ENCODE results near the gene CNTNAP5.

The CNTNAP5 gene

GRCh38 chr2:124482044-124482443, 457.0 kb downstream of the CNTNAP5 start:
- H3K23ac ChIP-seq (ENCODE audit: low read length) = no peak overlapping the region
- H2BK120ac ChIP-seq (ENCODE audit: low read depth, low read length) = no peak overlapping the region
- no peak overlapping the region for H3K9ac ChIP-seq (ENCODE audit: low read length)
- no CpG with 5 or more reads among the region's 8 CpGs for WGBS (ENCODE audit: extremely low coverage, insufficient coverage, low lambda C conversion rate)
- no peaks in the 10 kb centered on the region for H3K4me1 ChIP-seq (ENCODE audit: control insufficient read depth, low read depth, low read length)
- no peak overlapping the region for H2AK5ac ChIP-seq (ENCODE audit: low read length)
- H4K8ac ChIP-seq (ENCODE audit: low read depth, low read length) = no peak overlapping the region
- H3K27ac ChIP-seq (ENCODE audit: low read depth, low read length) = no peak overlapping the region
- no peak overlapping the region for H3K4me2 ChIP-seq (ENCODE audit: low read length)
- no peak overlapping the region for H4K5ac ChIP-seq (ENCODE audit: low read length)
- H3K79me1 ChIP-seq (ENCODE audit: low read length) = no peaks in the 10 kb centered on the region
- no peaks in the 10 kb centered on the region for H3K36me3 ChIP-seq (ENCODE audit: control insufficient read depth, insufficient read depth, low read length)
- no peak overlapping the region for H3K18ac ChIP-seq (ENCODE audit: low read length)
- no peak for DNase-seq
- no peaks in the 10 kb centered on the region for H3K79me2 ChIP-seq (ENCODE audit: control insufficient read depth, insufficient read depth, low read length)
- H2BK15ac ChIP-seq (replicated peaks; ENCODE audit: low read depth) = no peak overlapping the region
- no peak overlapping the region for H3K56ac ChIP-seq (ENCODE audit: low read length)
- H3K4ac ChIP-seq (ENCODE audit: low read depth, low read length) = no peak overlapping the region
- no peak overlapping the region for H2BK5ac ChIP-seq (ENCODE audit: low read length)
- no peaks in the 10 kb centered on the region for H3K27me3 ChIP-seq (ENCODE audit: insufficient read depth, low read length, poor library complexity)
- no peak overlapping the region for H3K4me3 ChIP-seq (ENCODE audit: low read length)

DNA sequence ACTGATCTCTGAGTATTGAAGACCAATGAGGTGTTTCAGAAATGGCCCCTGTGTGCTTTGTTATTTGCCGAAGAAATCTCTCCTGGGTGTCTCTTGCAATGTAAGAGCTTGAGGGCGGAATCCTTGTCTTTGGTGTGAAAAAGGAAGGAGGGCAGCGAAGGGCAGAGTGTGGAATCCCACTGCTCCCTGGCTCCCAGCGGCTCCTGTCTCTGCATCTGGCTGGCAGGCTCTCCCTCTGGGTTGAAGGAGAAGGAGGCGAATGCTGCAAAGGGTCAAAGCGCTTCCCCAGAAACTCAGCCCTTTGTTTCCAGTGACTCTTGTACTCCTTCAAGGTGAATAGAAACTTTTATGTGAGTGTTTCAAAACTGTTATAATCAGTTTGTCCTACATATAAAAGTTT, 457.5 kb downstream of the CNTNAP5 start:
- H2AK5ac ChIP-seq (ENCODE audit: low read length) = no peak overlapping the region
- DNase-seq = peak; percentile 40
- no peaks in the 10 kb centered on the region for H3K27me3 ChIP-seq (ENCODE audit: insufficient read depth, low read length, poor library complexity)
- H3K4ac ChIP-seq (ENCODE audit: low read depth, low read length) = no peak overlapping the region
- H4K8ac ChIP-seq (ENCODE audit: low read depth, low read length) = no peak overlapping the region
- H3K27ac ChIP-seq (ENCODE audit: low read depth, low read length) = no peak overlapping the region
- no peaks in the 10 kb centered on the region for H3K79me1 ChIP-seq (ENCODE audit: low read length)
- no peak overlapping the region for H4K5ac ChIP-seq (ENCODE audit: low read length)
- H3K18ac ChIP-seq (ENCODE audit: low read length) = no peak overlapping the region
- H3K9ac ChIP-seq (ENCODE audit: low read length) = no peak overlapping the region
- H3K4me2 ChIP-seq (ENCODE audit: low read length) = no peak overlapping the region
- no peak overlapping the region for H3K4me3 ChIP-seq (ENCODE audit: low read length)
- H2BK120ac ChIP-seq (ENCODE audit: low read depth, low read length) = no peak overlapping the region
- no peaks in the 10 kb centered on the region for H3K79me2 ChIP-seq (ENCODE audit: control insufficient read depth, insufficient read depth, low read length)
- H2BK15ac ChIP-seq (replicated peaks; ENCODE audit: low read depth) = no peak overlapping the region
- WGBS (ENCODE audit: extremely low coverage, insufficient coverage, low lambda C conversion rate) = no CpG with 5 or more reads among the region's 6 CpGs
- no peaks in the 10 kb centered on the region for H3K4me1 ChIP-seq (ENCODE audit: control insufficient read depth, low read depth, low read length)
- H2BK5ac ChIP-seq (ENCODE audit: low read length) = no peak overlapping the region
- H3K23ac ChIP-seq (ENCODE audit: low read length) = no peak overlapping the region
- no peaks in the 10 kb centered on the region for H3K36me3 ChIP-seq (ENCODE audit: control insufficient read depth, insufficient read depth, low read length)
- H3K56ac ChIP-seq (ENCODE audit: low read length) = no peak overlapping the region

GRCh38 chr2:124485659-124486058, 460.6 kb downstream of the CNTNAP5 start:
- DNase-seq = no peak
- H3K27ac ChIP-seq (ENCODE audit: low read depth, low read length) = no peak overlapping the region
- H4K5ac ChIP-seq (ENCODE audit: low read length) = no peak overlapping the region
- no peak overlapping the region for H2BK120ac ChIP-seq (ENCODE audit: low read depth, low read length)
- no peak overlapping the region for H3K4me3 ChIP-seq (ENCODE audit: low read length)
- H3K4me2 ChIP-seq (ENCODE audit: low read length) = no peak overlapping the region
- no peak overlapping the region for H3K9ac ChIP-seq (ENCODE audit: low read length)
- H3K27me3 ChIP-seq (ENCODE audit: insufficient read depth, low read length, poor library complexity) = no peaks in the 10 kb centered on the region
- no peak overlapping the region for H2AK5ac ChIP-seq (ENCODE audit: low read length)
- no peaks in the 10 kb centered on the region for H3K79me2 ChIP-seq (ENCODE audit: control insufficient read depth, insufficient read depth, low read length)
- no peak overlapping the region for H3K18ac ChIP-seq (ENCODE audit: low read length)
- no peaks in the 10 kb centered on the region for H3K4me1 ChIP-seq (ENCODE audit: control insufficient read depth, low read depth, low read length)
- WGBS (ENCODE audit: extremely low coverage, insufficient coverage, low lambda C conversion rate) = no CpG with 5 or more reads among the region's 5 CpGs
- no peaks in the 10 kb centered on the region for H3K79me1 ChIP-seq (ENCODE audit: low read length)
- H3K56ac ChIP-seq (ENCODE audit: low read length) = no peak overlapping the region
- H4K8ac ChIP-seq (ENCODE audit: low read depth, low read length) = no peak overlapping the region
- H2BK15ac ChIP-seq (replicated peaks; ENCODE audit: low read depth) = no peak overlapping the region
- H3K36me3 ChIP-seq (ENCODE audit: control insufficient read depth, insufficient read depth, low read length) = no peaks in the 10 kb centered on the region
- H3K4ac ChIP-seq (ENCODE audit: low read depth, low read length) = no peak overlapping the region
- H3K23ac ChIP-seq (ENCODE audit: low read length) = no peak overlapping the region
- H2BK5ac ChIP-seq (ENCODE audit: low read length) = no peak overlapping the region

DNA sequence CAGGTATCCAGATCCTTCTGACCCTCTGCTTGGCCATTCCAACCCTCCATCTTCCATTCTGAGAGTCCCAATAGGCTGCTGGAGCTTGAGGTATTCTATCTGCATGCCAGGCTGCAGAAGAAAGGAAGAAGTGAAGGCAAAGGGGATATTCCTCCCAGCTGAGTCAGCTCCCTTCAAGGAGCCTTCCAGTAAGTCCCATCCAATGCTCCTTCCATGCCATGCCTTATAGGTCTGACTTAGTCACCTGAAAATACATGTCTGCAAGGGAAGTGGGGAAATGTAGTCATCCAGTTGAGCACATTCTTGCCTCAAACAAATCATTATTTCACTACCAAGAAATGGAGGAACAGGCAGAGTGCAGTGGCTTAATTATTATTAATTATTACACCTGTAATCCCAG, 464.6 kb downstream of the CNTNAP5 start:
- H2BK15ac ChIP-seq (replicated peaks; ENCODE audit: low read depth) = no peak overlapping the region
- H3K4ac ChIP-seq (ENCODE audit: low read depth, low read length) = no peak overlapping the region
- no peak overlapping the region for H2AK5ac ChIP-seq (ENCODE audit: low read length)
- no peak overlapping the region for H2BK5ac ChIP-seq (ENCODE audit: low read length)
- H4K5ac ChIP-seq (ENCODE audit: low read length) = no peak overlapping the region
- H3K27ac ChIP-seq (ENCODE audit: low read depth, low read length) = no peak overlapping the region
- no peaks in the 10 kb centered on the region for H3K36me3 ChIP-seq (ENCODE audit: control insufficient read depth, insufficient read depth, low read length)
- no peak overlapping the region for H2BK120ac ChIP-seq (ENCODE audit: low read depth, low read length)
- no peak overlapping the region for H3K4me2 ChIP-seq (ENCODE audit: low read length)
- no peaks in the 10 kb centered on the region for H3K27me3 ChIP-seq (ENCODE audit: insufficient read depth, low read length, poor library complexity)
- no peak overlapping the region for H3K9ac ChIP-seq (ENCODE audit: low read length)
- H3K4me3 ChIP-seq (ENCODE audit: low read length) = no peak overlapping the region
- H3K79me1 ChIP-seq (ENCODE audit: low read length) = no peaks in the 10 kb centered on the region
- H3K18ac ChIP-seq (ENCODE audit: low read length) = no peak overlapping the region
- no peak overlapping the region for H3K56ac ChIP-seq (ENCODE audit: low read length)
- no peak overlapping the region for H3K23ac ChIP-seq (ENCODE audit: low read length)
- H4K8ac ChIP-seq (ENCODE audit: low read depth, low read length) = no peak overlapping the region
- no peak for DNase-seq
- no peaks in the 10 kb centered on the region for H3K79me2 ChIP-seq (ENCODE audit: control insufficient read depth, insufficient read depth, low read length)
- no peaks in the 10 kb centered on the region for H3K4me1 ChIP-seq (ENCODE audit: control insufficient read depth, low read depth, low read length)

GRCh38 chr2:124501575-124502152, 476.6 kb downstream of the CNTNAP5 start:
- no peaks in the 10 kb centered on the region for H3K36me3 ChIP-seq (ENCODE audit: control insufficient read depth, insufficient read depth, low read length)
- H3K4ac ChIP-seq (ENCODE audit: low read depth, low read length) = no peak overlapping the region
- H3K56ac ChIP-seq (ENCODE audit: low read length) = no peak overlapping the region
- H4K8ac ChIP-seq (ENCODE audit: low read depth, low read length) = no peak overlapping the region
- no peak overlapping the region for H3K9ac ChIP-seq (ENCODE audit: low read length)
- H3K79me2 ChIP-seq (ENCODE audit: control insufficient read depth, insufficient read depth, low read length) = no peaks in the 10 kb centered on the region
- no peak overlapping the region for H4K5ac ChIP-seq (ENCODE audit: low read length)
- DNase-seq = peak; percentile 53
- no CpG with 5 or more reads among the region's 6 CpGs for WGBS (ENCODE audit: extremely low coverage, insufficient coverage, low lambda C conversion rate)
- H3K27ac ChIP-seq (ENCODE audit: low read depth, low read length) = no peak overlapping the region
- no peaks in the 10 kb centered on the region for H3K79me1 ChIP-seq (ENCODE audit: low read length)
- H3K4me1 ChIP-seq (ENCODE audit: control insufficient read depth, low read depth, low read length) = no peaks in the 10 kb centered on the region
- no peak overlapping the region for H2AK5ac ChIP-seq (ENCODE audit: low read length)
- H3K27me3 ChIP-seq (ENCODE audit: insufficient read depth, low read length, poor library complexity) = no peaks in the 10 kb centered on the region
- no peak overlapping the region for H3K23ac ChIP-seq (ENCODE audit: low read length)
- H3K18ac ChIP-seq (ENCODE audit: low read length) = no peak overlapping the region
- H2BK120ac ChIP-seq (ENCODE audit: low read depth, low read length) = no peak overlapping the region
- H2BK15ac ChIP-seq (replicated peaks; ENCODE audit: low read depth) = no peak overlapping the region
- H3K4me3 ChIP-seq (ENCODE audit: low read length) = no peak overlapping the region
- H2BK5ac ChIP-seq (ENCODE audit: low read length) = no peak overlapping the region
- H3K4me2 ChIP-seq (ENCODE audit: low read length) = no peak overlapping the region

- Histone ChIP-seq H2AK5ac (ENCODE audit: low read length) (no peak overlapping the region), H3K79me2 (ENCODE audit: control insufficient read depth, insufficient read depth, low read length) (no peaks in the 10 kb centered on the region), H3K4me2 (ENCODE audit: low read length) (no peak overlapping the region), H4K8ac (ENCODE audit: low read depth, low read length) (no peak overlapping the region), H3K4me3 (ENCODE audit: low read length) (no peak overlapping the region), H3K4me1 (ENCODE audit: control insufficient read depth, low read depth, low read length) (no peaks in the 10 kb centered on the region), H3K23ac (ENCODE audit: low read length) (no peak overlapping the region), H3K36me3 (ENCODE audit: control insufficient read depth, insufficient read depth, low read length) (no peaks in the 10 kb centered on the region), H3K79me1 (ENCODE audit: low read length) (no peaks in the 10 kb centered on the region), H2BK5ac (ENCODE audit: low read length) (no peak overlapping the region), H3K27ac (ENCODE audit: low read depth, low read length) (no peak overlapping the region), H3K56ac (ENCODE audit: low read length) (no peak overlapping the region), H2BK15ac (replicated peaks; ENCODE audit: low read depth) (no peak overlapping the region), H3K18ac (ENCODE audit: low read length) (no peak overlapping the region), H3K9ac (ENCODE audit: low read length) (no peak overlapping the region), H3K4ac (ENCODE audit: low read depth, low read length) (no peak overlapping the region), H3K27me3 (ENCODE audit: insufficient read depth, low read length, poor library complexity) (no peaks in the 10 kb centered on the region), H4K5ac (ENCODE audit: low read length) (no peak overlapping the region), H2BK120ac (ENCODE audit: low read depth, low read length) (no peak overlapping the region)
- WGBS (ENCODE audit: extremely low coverage, insufficient coverage, low lambda C conversion rate) = no CpG with 5 or more reads among the region's 1 CpG
- no peak for DNase-seq
Measured at GRCh38 chr2:124514236-124514635, 489.1 kb downstream of the CNTNAP5 start.
